ENCODE results near the gene ICAM5. TPM values are rescaled to one million over a fixed set of nuclear protein-coding genes. Genes with fewer than 3 reads are reported as not detected.

Gene ICAM5
- total and polyA plus RNA-seq, 7 donors = 0.23 to 0.92 (median 0.69) TPM; not detected in 3

DNA sequence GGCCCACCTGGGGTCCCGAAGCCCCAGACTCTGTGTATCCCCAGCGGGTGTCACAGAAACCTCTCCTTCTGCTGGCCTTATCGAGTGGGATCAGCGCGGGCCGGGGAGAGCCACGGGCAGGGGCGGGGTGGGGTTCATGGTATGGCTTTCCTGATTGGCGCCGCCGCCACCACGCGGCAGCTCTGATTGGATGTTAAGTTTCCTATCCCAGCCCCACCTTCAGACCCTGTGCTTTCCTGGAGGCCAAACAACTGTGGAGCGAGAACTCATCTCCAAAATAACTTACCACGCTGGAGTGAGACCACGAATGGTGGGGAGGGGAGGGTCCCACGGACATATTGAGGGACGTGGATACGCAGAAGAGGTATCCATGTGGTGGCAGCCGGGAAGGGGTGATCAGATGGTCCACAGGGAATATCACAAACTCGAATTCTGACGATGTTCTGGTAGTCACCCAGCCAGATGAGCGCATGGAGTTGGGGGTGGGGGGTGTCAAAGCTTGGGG, 1.0 kb upstream of the ICAM5 start:
- no peaks in the 10 kb centered on the region for H3K9me3 ChIP-seq
- peak overlapping the region in 2 of 4 donors; percentile 29 to 31 for H3K4me3 ChIP-seq
- peaks cover 0 to 59% (median 50%) of the 10 kb centered on the region in 4 donors for H3K4me1 ChIP-seq
- H3K27ac ChIP-seq = no peak overlapping the region
- no peak for TF ChIP-seq EP300 (IDR thresholded peaks at IDR 0.05)
- TF ChIP-seq POLR2AphosphoS5 (IDR thresholded peaks at IDR 0.05) = no peak
- TF ChIP-seq, protein P1, sequence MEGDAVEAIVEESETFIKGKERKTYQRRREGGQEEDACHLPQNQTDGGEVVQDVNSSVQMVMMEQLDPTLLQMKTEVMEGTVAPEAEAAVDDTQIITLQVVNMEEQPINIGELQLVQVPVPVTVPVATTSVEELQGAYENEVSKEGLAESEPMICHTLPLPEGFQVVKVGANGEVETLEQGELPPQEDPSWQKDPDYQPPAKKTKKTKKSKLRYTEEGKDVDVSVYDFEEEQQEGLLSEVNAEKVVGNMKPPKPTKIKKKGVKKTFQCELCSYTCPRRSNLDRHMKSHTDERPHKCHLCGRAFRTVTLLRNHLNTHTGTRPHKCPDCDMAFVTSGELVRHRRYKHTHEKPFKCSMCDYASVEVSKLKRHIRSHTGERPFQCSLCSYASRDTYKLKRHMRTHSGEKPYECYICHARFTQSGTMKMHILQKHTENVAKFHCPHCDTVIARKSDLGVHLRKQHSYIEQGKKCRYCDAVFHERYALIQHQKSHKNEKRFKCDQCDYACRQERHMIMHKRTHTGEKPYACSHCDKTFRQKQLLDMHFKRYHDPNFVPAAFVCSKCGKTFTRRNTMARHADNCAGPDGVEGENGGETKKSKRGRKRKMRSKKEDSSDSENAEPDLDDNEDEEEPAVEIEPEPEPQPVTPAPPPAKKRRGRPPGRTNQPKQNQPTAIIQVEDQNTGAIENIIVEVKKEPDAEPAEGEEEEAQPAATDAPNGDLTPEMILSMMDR (IDR thresholded peaks at IDR 0.05) = no peak
- no peak for TF ChIP-seq POLR2A (IDR thresholded peaks at IDR 0.05)
- intact Hi-C loops (cut with DNase I) = no loop called here
- no peak for DNase-seq
- H3K27me3 ChIP-seq = peaks cover 61 to 99% (median 73%) of the 10 kb centered on the region in 3 donors
- H3K36me3 ChIP-seq = peaks cover 0 to 9% (median 0%) of the 10 kb centered on the region in 4 donors
- WGBS, 2 donors = 2 to 3% methylated on average over 23 of the region's 23 CpGs

- H3K4me3 ChIP-seq = peak overlapping the region in 3 of 4 donors; percentile 8 to 31 (median 29)
- no peak overlapping the region for H3K27ac ChIP-seq
- no peaks in the 10 kb centered on the region for H3K9me3 ChIP-seq
- H3K4me1 ChIP-seq = peaks cover 0 to 61% (median 50%) of the 10 kb centered on the region in 4 donors
- TF ChIP-seq POLR2AphosphoS5 (IDR thresholded peaks at IDR 0.05) (no peak), EP300 (IDR thresholded peaks at IDR 0.05) (no peak), POLR2A (IDR thresholded peaks at IDR 0.05) (no peak)
- TF ChIP-seq, protein P1 (IDR thresholded peaks at IDR 0.05) = no peak
- peaks cover 0 to 7% (median 0%) of the 10 kb centered on the region in 4 donors for H3K36me3 ChIP-seq
- WGBS, 2 donors = 1 to 4% methylated on average over 50 of the region's 50 CpGs
- DNase-seq = no peak
- intact Hi-C loops (cut with DNase I) = no loop called here
- H3K27me3 ChIP-seq = peaks cover 67 to 99% (median 79%) of the 10 kb centered on the region in 3 donors
Observed at GRCh38 chr19:10289167-10289835, 451 bp upstream of the ICAM5 start.

- 2 to 3% methylated on average over 30 of the region's 30 CpGs for WGBS, 2 donors
- Histone ChIP-seq H3K9me3 (no peaks in the 10 kb centered on the region), H3K4me1 (peaks cover 0 to 69% (median 55%) of the 10 kb centered on the region in 4 donors), H3K27me3 (peaks cover 77 to 100% (median 90%) of the 10 kb centered on the region in 3 donors), H3K4me3 (peak overlapping the region in 2 of 4 donors; percentile 36 to 37), H3K36me3 (no peaks in the 10 kb centered on the region), H3K27ac (no peak overlapping the region)
- no peak for DNase-seq
- intact Hi-C loops (cut with DNase I) = no loop called here
- TF ChIP-seq POLR2AphosphoS5 (IDR thresholded peaks at IDR 0.05) (no peak), POLR2A (IDR thresholded peaks at IDR 0.05) (no peak), EP300 (IDR thresholded peaks at IDR 0.05) (no peak)
- TF ChIP-seq, protein P1 (IDR thresholded peaks at IDR 0.05) = no peak
Observed at GRCh38 chr19:10290357-10290875, 664 bp downstream of the ICAM5 start.

GRCh38 chr19:10290876-10291553, 1.3 kb downstream of the ICAM5 start:
- Histone ChIP-seq H3K27ac (no peak overlapping the region), H3K36me3 (no peaks in the 10 kb centered on the region), H3K27me3 (peaks cover 83 to 100% (median 96%) of the 10 kb centered on the region in 3 donors), H3K4me1 (peaks cover 0 to 75% (median 61%) of the 10 kb centered on the region in 4 donors), H3K4me3 (peak overlapping the region; percentile 9 to 37 (median 27)), H3K9me3 (no peaks in the 10 kb centered on the region)
- 1% methylated on average over 57 of the region's 57 CpGs for WGBS, 2 donors
- no peak for DNase-seq
- TF ChIP-seq, protein P1 (IDR thresholded peaks at IDR 0.05) = no peak
- no peak for TF ChIP-seq EP300 (IDR thresholded peaks at IDR 0.05)
- TF ChIP-seq POLR2AphosphoS5 (IDR thresholded peaks at IDR 0.05) = no peak
- intact Hi-C loops (cut with DNase I) = no loop called here
